ENCODE data around the gene SMYD4. TPM values are rescaled to one million over a fixed set of nuclear protein-coding genes. Genes with fewer than 3 reads are reported as not detected.

The SMYD4 gene
- total RNA-seq, 2 experiments from 2014 or later, result 22.2 to 22.7 TPM

GRCh38 chr17:1762901-1763898 is 66.5 kb downstream of the SMYD4 start:
- CTCF ChIA-PET, result interaction anchor here (0.7 to 1.8 kb wide), 4 partner anchors 31 to 119 kb away, joined by 3 to 8 read pairs (median 4); partner anchors contain the start of gene RILP
- Mint-ChIP-seq H3K4me3 (no peak overlapping the region), H3K27ac (peak overlapping the region; percentile 82), H3K36me3 (ENCODE audit: low read depth) (peaks cover 3% of the 10 kb centered on the region), H3K9me3 (no peaks in the 10 kb centered on the region), H3K4me1 (ENCODE audit: low read depth) (peaks cover 37% of the 10 kb centered on the region), H3K27me3 (no peaks in the 10 kb centered on the region)
- no peak for TF ChIP-seq CTCF (IDR thresholded peaks at IDR 0.05)
- intact Hi-C loops (cut with micrococcal nuclease), result no loop called here
- POLR2A ChIA-PET, result interaction anchor here (1.2 to 3.3 kb wide), 4 partner anchors 13 to 50 kb away, joined by 3 to 8 read pairs (median 4); no protein-coding TSS in a partner anchor
- ATAC-seq, result no peak
- DNase-seq, result peak; percentile 25

GRCh38 chr17:1762233-1762900 is 67.3 kb downstream of the SMYD4 start:
- no peak overlapping the region for H3K4me3 Mint-ChIP-seq
- H3K9me3 Mint-ChIP-seq, result no peaks in the 10 kb centered on the region
- peak overlapping the region; percentile 82 for H3K27ac Mint-ChIP-seq
- H3K36me3 Mint-ChIP-seq (ENCODE audit: low read depth), result peaks cover 3% of the 10 kb centered on the region
- intact Hi-C loops (cut with micrococcal nuclease), result no loop called here
- no peaks in the 10 kb centered on the region for H3K27me3 Mint-ChIP-seq
- ChIA-PET CTCF (interaction anchor here (0.7 to 1.8 kb wide), 4 partner anchors 41 to 118 kb away, joined by 3 to 8 read pairs (median 5); partner anchors contain the start of gene RILP), POLR2A (interaction anchor here (0.5 to 3.3 kb wide), 6 partner anchors 14 to 501 kb away, joined by 3 to 8 read pairs (median 4); no protein-coding TSS in a partner anchor)
- ATAC-seq (no peak), DNase-seq (no peak)
- TF ChIP-seq CTCF (IDR thresholded peaks at IDR 0.05), result no peak
- H3K4me1 Mint-ChIP-seq (ENCODE audit: low read depth), result peaks cover 32% of the 10 kb centered on the region

GRCh38 chr17:1759529-1759928 is 70.2 kb downstream of the SMYD4 start:
- POLR2A ChIA-PET, result no interaction called here
- TF ChIP-seq CTCF (IDR thresholded peaks at IDR 0.05), result no peak
- CTCF ChIA-PET, result no interaction called here
- H3K4me3 Mint-ChIP-seq, result no peak overlapping the region
- no peaks in the 10 kb centered on the region for H3K27me3 Mint-ChIP-seq
- no peaks in the 10 kb centered on the region for H3K9me3 Mint-ChIP-seq
- ATAC-seq (no peak), DNase-seq (no peak)
- H3K36me3 Mint-ChIP-seq (ENCODE audit: low read depth), result peaks cover 2% of the 10 kb centered on the region
- H3K4me1 Mint-ChIP-seq (ENCODE audit: low read depth), result peaks cover 31% of the 10 kb centered on the region
- H3K27ac Mint-ChIP-seq, result no peak overlapping the region
- intact Hi-C loops (cut with micrococcal nuclease), result no loop called here

GRCh38 chr17:1758807-1759206 is 70.9 kb downstream of the SMYD4 start:
- Mint-ChIP-seq H3K4me3 (no peak overlapping the region), H3K9me3 (no peaks in the 10 kb centered on the region), H3K27ac (no peak overlapping the region), H3K4me1 (ENCODE audit: low read depth) (peaks cover 23% of the 10 kb centered on the region), H3K27me3 (no peaks in the 10 kb centered on the region), H3K36me3 (ENCODE audit: low read depth) (no peaks in the 10 kb centered on the region)
- intact Hi-C loops (cut with micrococcal nuclease), result no loop called here
- ATAC-seq, result no peak
- no peak for DNase-seq
- POLR2A ChIA-PET, result no interaction called here
- CTCF ChIA-PET, result no interaction called here
- no peak for TF ChIP-seq CTCF (IDR thresholded peaks at IDR 0.05)

Data from activated CD8-positive, alpha-beta T cell treated with anti-CD3 and anti-CD28 coated beads for 36 hours (primary cell).